NB4 (cell line): Measurements from ENCODE around the gene CYP11A1.

Source experiments
- POLR2A ChIP-seq: IDR thresholded peaks from 2 replicates; pipeline ENCODE4 v1.6.1; 2011; ENCODE audit warnings: mild to moderate bottlenecking; ENCODE audit not compliant: insufficient read length; ENCODE audit errors: extremely low read depth
- TF ChIP-seq, protein P1 (sequence below): IDR thresholded peaks from one replicate; pipeline ENCODE4 v1.5.1; 2012; ENCODE audit warnings: low read depth, low read length

DNA sequence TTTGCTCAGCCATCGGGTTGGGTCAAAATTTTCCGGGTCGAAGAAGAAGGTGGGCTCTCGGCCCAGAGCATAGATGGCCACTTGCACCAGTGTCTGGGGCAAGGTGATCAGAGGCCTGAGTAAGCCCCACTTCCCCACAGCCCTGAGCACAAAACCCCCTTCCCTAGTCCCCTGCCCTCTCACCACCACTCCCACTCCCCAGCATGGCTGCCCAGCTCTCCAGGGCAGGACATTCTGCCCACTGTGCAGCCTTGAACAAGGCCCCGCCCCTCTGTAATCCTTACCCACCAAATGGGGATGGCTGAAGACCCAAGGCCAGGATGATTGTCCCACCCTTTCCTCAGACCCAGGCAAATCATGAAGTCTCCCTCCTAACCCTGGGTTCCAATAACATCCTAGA is 28.8 kb downstream of the CYP11A1 start:
- TF ChIP-seq, protein P1, sequence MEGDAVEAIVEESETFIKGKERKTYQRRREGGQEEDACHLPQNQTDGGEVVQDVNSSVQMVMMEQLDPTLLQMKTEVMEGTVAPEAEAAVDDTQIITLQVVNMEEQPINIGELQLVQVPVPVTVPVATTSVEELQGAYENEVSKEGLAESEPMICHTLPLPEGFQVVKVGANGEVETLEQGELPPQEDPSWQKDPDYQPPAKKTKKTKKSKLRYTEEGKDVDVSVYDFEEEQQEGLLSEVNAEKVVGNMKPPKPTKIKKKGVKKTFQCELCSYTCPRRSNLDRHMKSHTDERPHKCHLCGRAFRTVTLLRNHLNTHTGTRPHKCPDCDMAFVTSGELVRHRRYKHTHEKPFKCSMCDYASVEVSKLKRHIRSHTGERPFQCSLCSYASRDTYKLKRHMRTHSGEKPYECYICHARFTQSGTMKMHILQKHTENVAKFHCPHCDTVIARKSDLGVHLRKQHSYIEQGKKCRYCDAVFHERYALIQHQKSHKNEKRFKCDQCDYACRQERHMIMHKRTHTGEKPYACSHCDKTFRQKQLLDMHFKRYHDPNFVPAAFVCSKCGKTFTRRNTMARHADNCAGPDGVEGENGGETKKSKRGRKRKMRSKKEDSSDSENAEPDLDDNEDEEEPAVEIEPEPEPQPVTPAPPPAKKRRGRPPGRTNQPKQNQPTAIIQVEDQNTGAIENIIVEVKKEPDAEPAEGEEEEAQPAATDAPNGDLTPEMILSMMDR, result no peak
- TF ChIP-seq POLR2A, result no peak
